Measurements from ENCODE around the gene ZNF619.

ZNF619 gene

DNA sequence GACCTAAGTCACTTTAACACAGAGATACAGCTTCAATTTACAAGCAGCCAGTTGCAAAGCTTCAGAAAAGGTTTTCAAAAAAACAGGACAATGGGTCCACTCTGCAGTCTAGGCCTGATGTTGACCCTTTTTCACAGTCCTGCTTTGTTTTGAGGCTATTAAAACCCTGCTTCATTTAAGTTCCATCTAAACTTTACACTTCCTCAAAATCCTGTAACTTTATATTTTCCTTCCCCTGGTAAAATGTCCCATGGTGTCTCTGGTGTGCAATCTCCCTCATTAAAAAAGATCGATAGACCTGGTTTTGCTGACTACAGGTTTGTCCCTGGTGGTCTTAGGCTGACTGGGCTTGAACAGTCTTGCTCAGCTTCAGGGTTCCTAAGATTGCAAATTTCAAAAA lies 24.9 kb upstream of the ZNF619 start:
- H3K27ac ChIP-seq (replicated peaks), result peak overlapping the region; percentile 78
- TF ChIP-seq, protein P1, sequence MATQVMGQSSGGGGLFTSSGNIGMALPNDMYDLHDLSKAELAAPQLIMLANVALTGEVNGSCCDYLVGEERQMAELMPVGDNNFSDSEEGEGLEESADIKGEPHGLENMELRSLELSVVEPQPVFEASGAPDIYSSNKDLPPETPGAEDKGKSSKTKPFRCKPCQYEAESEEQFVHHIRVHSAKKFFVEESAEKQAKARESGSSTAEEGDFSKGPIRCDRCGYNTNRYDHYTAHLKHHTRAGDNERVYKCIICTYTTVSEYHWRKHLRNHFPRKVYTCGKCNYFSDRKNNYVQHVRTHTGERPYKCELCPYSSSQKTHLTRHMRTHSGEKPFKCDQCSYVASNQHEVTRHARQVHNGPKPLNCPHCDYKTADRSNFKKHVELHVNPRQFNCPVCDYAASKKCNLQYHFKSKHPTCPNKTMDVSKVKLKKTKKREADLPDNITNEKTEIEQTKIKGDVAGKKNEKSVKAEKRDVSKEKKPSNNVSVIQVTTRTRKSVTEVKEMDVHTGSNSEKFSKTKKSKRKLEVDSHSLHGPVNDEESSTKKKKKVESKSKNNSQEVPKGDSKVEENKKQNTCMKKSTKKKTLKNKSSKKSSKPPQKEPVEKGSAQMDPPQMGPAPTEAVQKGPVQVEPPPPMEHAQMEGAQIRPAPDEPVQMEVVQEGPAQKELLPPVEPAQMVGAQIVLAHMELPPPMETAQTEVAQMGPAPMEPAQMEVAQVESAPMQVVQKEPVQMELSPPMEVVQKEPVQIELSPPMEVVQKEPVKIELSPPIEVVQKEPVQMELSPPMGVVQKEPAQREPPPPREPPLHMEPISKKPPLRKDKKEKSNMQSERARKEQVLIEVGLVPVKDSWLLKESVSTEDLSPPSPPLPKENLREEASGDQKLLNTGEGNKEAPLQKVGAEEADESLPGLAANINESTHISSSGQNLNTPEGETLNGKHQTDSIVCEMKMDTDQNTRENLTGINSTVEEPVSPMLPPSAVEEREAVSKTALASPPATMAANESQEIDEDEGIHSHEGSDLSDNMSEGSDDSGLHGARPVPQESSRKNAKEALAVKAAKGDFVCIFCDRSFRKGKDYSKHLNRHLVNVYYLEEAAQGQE (IDR thresholded peaks at IDR 0.05; ENCODE audit: insufficient replicate concordance, low read depth), result no peak
- TF ChIP-seq GABPA (IDR thresholded peaks at IDR 0.05; ENCODE audit: low read depth) (no peak), SPI1 (IDR thresholded peaks at IDR 0.05; ENCODE audit: borderline replicate concordance, low read depth) (peak; percentile 85)
- H3K27me3 ChIP-seq (ENCODE audit: insufficient read depth, poor library complexity, severe bottlenecking), result no peaks in the 10 kb centered on the region
- no peak for DNase-seq (ENCODE audit: low read depth in 1 of 2, low spot score in 1 of 2)
- peak overlapping the region; percentile 86 for H3K4me3 ChIP-seq (replicated peaks; ENCODE audit: insufficient read depth, low read length)

DNA sequence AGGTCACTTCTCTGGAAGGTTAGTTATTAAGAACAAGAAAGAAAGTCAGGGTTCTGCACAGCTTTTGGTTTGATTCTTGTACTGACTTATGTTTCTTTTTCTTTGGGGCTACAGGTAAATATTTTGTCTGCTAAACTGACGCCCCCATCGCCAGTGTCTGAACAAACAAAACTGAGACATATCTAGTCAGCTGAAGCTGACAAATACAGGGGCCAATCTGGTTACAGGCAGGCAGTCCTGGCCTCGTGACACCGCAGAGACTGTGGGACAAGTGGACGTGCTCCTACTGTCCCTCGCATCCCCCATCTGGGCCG lies 24.4 kb upstream of the ZNF619 start:
- peak overlapping the region; percentile 86 for H3K4me3 ChIP-seq (replicated peaks; ENCODE audit: insufficient read depth, low read length)
- H3K27me3 ChIP-seq (ENCODE audit: insufficient read depth, poor library complexity, severe bottlenecking), result no peaks in the 10 kb centered on the region
- peak overlapping the region; percentile 78 for H3K27ac ChIP-seq (replicated peaks)

DNA sequence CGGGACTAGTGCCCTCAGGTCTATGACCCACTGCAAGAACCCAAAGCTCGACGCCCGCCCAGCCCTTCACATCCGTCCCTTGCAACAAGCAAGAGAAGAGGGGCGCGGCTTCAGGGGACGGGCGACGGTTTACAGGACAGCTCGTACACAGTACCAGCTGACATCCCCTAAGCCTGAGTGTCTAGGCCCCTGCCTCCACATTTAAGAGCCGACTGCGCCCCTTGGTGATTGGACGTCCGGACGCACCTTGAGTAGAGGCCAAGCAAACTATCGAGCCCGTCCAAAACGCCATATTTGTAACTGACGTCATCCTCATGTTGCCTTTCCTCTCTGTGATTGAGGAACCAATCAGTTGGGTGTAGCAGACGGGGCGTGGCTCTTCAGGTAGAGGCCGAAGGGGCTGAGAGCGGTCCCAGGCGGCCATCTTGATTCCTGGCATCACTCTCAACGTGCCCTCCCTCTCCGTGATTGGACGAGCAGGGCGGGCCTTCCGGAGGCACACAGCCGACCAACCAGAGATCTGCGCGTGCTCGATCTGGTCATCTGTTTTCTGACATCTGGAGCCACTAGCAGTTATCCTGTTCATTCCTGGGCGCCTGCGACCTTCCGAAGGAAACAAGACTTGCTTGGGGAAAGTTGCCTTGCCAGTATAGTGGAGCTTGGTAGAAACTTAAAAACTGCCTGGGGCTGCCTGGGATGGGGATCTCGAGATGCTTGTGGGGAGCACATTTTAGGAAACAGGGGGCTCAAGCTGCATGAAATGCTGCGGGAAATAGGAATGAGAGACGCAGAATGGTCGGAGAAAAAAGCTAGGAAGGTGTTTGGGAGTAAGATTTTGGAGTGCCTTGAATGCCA lies 23.8 kb upstream of the ZNF619 start:
- Histone ChIP-seq H3K27me3 (ENCODE audit: insufficient read depth, poor library complexity, severe bottlenecking) (no peaks in the 10 kb centered on the region), H3K4me3 (replicated peaks; ENCODE audit: insufficient read depth, low read length) (peak overlapping the region; percentile 86), H3K27ac (replicated peaks) (peak overlapping the region; percentile 78)
- TF ChIP-seq, protein P1 (IDR thresholded peaks at IDR 0.05; ENCODE audit: insufficient replicate concordance, low read depth), result no peak
- TF ChIP-seq, protein P2, sequence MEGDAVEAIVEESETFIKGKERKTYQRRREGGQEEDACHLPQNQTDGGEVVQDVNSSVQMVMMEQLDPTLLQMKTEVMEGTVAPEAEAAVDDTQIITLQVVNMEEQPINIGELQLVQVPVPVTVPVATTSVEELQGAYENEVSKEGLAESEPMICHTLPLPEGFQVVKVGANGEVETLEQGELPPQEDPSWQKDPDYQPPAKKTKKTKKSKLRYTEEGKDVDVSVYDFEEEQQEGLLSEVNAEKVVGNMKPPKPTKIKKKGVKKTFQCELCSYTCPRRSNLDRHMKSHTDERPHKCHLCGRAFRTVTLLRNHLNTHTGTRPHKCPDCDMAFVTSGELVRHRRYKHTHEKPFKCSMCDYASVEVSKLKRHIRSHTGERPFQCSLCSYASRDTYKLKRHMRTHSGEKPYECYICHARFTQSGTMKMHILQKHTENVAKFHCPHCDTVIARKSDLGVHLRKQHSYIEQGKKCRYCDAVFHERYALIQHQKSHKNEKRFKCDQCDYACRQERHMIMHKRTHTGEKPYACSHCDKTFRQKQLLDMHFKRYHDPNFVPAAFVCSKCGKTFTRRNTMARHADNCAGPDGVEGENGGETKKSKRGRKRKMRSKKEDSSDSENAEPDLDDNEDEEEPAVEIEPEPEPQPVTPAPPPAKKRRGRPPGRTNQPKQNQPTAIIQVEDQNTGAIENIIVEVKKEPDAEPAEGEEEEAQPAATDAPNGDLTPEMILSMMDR (IDR thresholded peaks at IDR 0.05; ENCODE audit: insufficient read depth, low read length), result no peak
- peak; percentile 84 for TF ChIP-seq POLR2AphosphoS5 (IDR thresholded peaks at IDR 0.05; ENCODE audit: low read depth)
- TF ChIP-seq GABPA (IDR thresholded peaks at IDR 0.05; ENCODE audit: low read depth), result peak; percentile 63
- TF ChIP-seq SPI1 (IDR thresholded peaks at IDR 0.05; ENCODE audit: borderline replicate concordance, low read depth), result no peak
- peak; percentile 99 for DNase-seq (ENCODE audit: low read depth in 1 of 2, low spot score in 1 of 2)

More for the DNA sequence above, 24.4 kb upstream of the ZNF619 start:
- DNase-seq (ENCODE audit: low read depth in 1 of 2, low spot score in 1 of 2), result no peak
- TF ChIP-seq POLR2AphosphoS5 (IDR thresholded peaks at IDR 0.05; ENCODE audit: low read depth), result no peak
- TF ChIP-seq, protein P2 (IDR thresholded peaks at IDR 0.05; ENCODE audit: insufficient read depth, low read length), result no peak
- no peak for TF ChIP-seq GABPA (IDR thresholded peaks at IDR 0.05; ENCODE audit: low read depth)

DNA sequence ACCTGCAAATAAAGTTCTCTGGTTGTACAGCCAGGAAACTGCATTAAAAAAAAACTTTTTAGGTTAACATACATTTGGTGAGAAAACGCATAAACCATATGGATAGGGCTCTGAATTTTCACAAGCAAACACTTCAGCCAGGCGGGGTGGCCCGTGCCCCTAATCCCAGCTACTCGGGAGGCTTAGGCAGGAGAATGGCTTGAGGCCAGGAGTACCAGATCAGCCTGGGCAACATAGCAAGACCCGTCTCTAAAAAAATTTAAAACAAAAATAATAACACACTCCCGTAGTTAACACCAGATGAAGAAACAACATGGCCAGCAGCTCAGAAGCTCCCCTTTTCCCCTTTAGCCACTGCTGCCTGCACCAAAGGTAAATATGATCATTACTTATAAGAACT lies 23.0 kb upstream of the ZNF619 start:
- TF ChIP-seq POLR2AphosphoS5 (IDR thresholded peaks at IDR 0.05; ENCODE audit: low read depth), result no peak
- TF ChIP-seq GABPA (IDR thresholded peaks at IDR 0.05; ENCODE audit: low read depth), result no peak
- TF ChIP-seq SPI1 (IDR thresholded peaks at IDR 0.05; ENCODE audit: borderline replicate concordance, low read depth), result no peak
- TF ChIP-seq, protein P1 (IDR thresholded peaks at IDR 0.05; ENCODE audit: insufficient replicate concordance, low read depth), result no peak
- TF ChIP-seq, protein P2 (IDR thresholded peaks at IDR 0.05; ENCODE audit: insufficient read depth, low read length), result no peak
- H3K27ac ChIP-seq (replicated peaks), result peak overlapping the region; percentile 58
- H3K4me3 ChIP-seq (replicated peaks; ENCODE audit: insufficient read depth, low read length), result peak overlapping the region; percentile 86
- no peaks in the 10 kb centered on the region for H3K27me3 ChIP-seq (ENCODE audit: insufficient read depth, poor library complexity, severe bottlenecking)
- DNase-seq (ENCODE audit: low read depth in 1 of 2, low spot score in 1 of 2), result no peak

Measured in HL-60 (cell line).